ENCODE data around the gene LRP5.

DNA sequence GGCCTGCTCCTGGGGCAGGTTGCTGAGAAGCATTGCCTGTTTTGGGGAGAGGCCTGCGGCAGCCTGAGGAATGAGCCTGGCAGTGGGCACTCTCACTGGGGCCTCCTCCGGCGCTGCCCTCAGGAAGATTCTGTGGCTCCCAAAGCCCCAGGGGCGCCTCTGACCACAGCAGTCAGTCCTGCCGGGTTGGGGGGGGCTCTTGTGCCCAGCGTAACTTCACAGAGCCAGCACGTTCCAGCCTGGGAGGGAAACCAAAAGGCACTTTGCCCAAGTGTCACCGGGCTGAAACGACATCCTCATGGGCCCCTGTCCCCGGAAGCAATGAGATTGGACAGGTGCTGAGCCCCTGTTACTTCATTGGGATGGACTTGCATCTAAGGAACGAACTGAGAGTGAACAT is 4.3 kb upstream of the LRP5 start:
- TF ChIP-seq POLR2A (IDR thresholded peaks at IDR 0.05), result no peak
- TF ChIP-seq, protein P1, sequence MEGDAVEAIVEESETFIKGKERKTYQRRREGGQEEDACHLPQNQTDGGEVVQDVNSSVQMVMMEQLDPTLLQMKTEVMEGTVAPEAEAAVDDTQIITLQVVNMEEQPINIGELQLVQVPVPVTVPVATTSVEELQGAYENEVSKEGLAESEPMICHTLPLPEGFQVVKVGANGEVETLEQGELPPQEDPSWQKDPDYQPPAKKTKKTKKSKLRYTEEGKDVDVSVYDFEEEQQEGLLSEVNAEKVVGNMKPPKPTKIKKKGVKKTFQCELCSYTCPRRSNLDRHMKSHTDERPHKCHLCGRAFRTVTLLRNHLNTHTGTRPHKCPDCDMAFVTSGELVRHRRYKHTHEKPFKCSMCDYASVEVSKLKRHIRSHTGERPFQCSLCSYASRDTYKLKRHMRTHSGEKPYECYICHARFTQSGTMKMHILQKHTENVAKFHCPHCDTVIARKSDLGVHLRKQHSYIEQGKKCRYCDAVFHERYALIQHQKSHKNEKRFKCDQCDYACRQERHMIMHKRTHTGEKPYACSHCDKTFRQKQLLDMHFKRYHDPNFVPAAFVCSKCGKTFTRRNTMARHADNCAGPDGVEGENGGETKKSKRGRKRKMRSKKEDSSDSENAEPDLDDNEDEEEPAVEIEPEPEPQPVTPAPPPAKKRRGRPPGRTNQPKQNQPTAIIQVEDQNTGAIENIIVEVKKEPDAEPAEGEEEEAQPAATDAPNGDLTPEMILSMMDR (IDR thresholded peaks at IDR 0.05), result no peak
